Adrenal gland (tissue), 5 donors: ENCODE measurements around the gene ADORA1.

ENCODE experiments used
- CTCF ChIP-seq, 6 experiments: fragments of 450-650 bp in 4 of 6; fragments of 200-600 bp in 2 of 6; sonication (generic) in 1 of 6; IDR thresholded peaks; 1 replicate in 5 of 6; 2 replicates in 1 of 6; pipeline versions ENCODE4 v1.5.1 to v1.8.0; 2016 to 2021; ENCODE audit warnings: antibody characterized with exemption in 6 of 6, mild to moderate bottlenecking in 2 of 6, moderate library complexity in 1 of 6
- POLR2A ChIP-seq, 2 donors: fragments of 450-650 bp; IDR thresholded peaks; one replicate each; pipeline ENCODE4 v1.6.1; 2017; ENCODE audit warnings: antibody characterized with exemption in 2 of 2, mild to moderate bottlenecking in 2 of 2, moderate library complexity in 1 of 2
- donor health status: DM: no; HTN: no; CAD: no.

- TF ChIP-seq CTCF (IDR thresholded peaks at IDR 0.05), result no peak
- no peak for TF ChIP-seq POLR2A (IDR thresholded peaks at IDR 0.05)
Measured at GRCh38 chr1:203099805-203100515, 27.6 kb upstream of the ADORA1 start.
